Myometrial cell (primary cell): ENCODE results near the gene NEU2. TPM values are rescaled to one million over a fixed set of nuclear protein-coding genes. Genes with fewer than 3 reads are reported as not detected.

Experiments used
- total RNA-seq: library from RNA; depleted of rRNA; stranded (reverse); fragments of >200 nt; gene quantifications from 2 replicates; pipeline ENCODE4 v1.2.3, GENCODE V29; 2015

Gene NEU2
- total RNA-seq, result not detected in 2 replicates

GRCh38 chr2:233032551-233033320 is at the start of gene NEU2:
NEU2 (plus strand) TSS chr2:233032672; CDS start chr2:233032672, 0 bp downstream.

GRCh38 chr2:233013027-233013461 is 19.4 kb upstream of the NEU2 start, which contains the start of gene NGEF:
NGEF (minus strand) TSS chr2:233013256; CDS start chr2:232974890, 38,366 bp downstream.

GRCh38 chr2:233059797-233060500 is 27.5 kb downstream of the NEU2 start, which contains the start of gene INPP5D:
INPP5D (plus strand) TSS chr2:233060342; CDS start chr2:233060479, 137 bp downstream.

Other genes starting within 250 kb of the NEU2 start
- under 0.01 and 0.18 TPM in 2 replicates for gene SNORC, start 162.4 kb upstream of the NEU2 start, total RNA-seq
- 3.2 and 5.8 TPM in 2 replicates for gene NGEF, start 19.4 kb upstream of the NEU2 start, total RNA-seq
- gene INPP5D, start 27.7 kb downstream of the NEU2 start, total RNA-seq, result 0.29 and 0.53 TPM in 2 replicates
- 17.0 and 20.9 TPM in 2 replicates for gene ATG16L1, start 219.0 kb downstream of the NEU2 start, total RNA-seq